SK-N-SH (cell line): ENCODE measurements around the gene DCST1. TPM values are rescaled to one million over a fixed set of nuclear protein-coding genes. Genes with fewer than 3 reads are reported as not detected.

Experiments used
- CTCF ChIA-PET: fragments of 300-600, 350-600 bp; formaldehyde crosslinking; extraction: SDS; loops from one replicate; lab custom pipeline; 2021; lab: Yijun Ruan, JAX
- POLR2A ChIA-PET: fragments of 350-600 bp; sonication (Branson Sonifier 250); formaldehyde crosslinking; extraction: SDS; loops from one replicate; lab custom pipeline; 2020; ENCODE audit warnings: antibody characterized with exemption, inconsistent platforms; lab: Yijun Ruan, JAX
- DNase-seq: peaks from one replicate; pipeline ENCODE4 v3.0.0; 2012
- H2AFZ ChIP-seq: fragments of 200-600 bp; sonication (generic); 2 replicates; pipeline ENCODE4 v1.8.1; 2016; ENCODE audit warnings: antibody characterized with exemption, mild to moderate bottlenecking, low read depth
- H3F3A ChIP-seq: fragments of 200-600 bp; sonication (generic); replicated peaks from 2 replicates; pipeline ENCODE3; 2016; ENCODE audit warnings: antibody characterized with exemption, mild to moderate bottlenecking; ENCODE audit not compliant: insufficient read depth
- H3K27ac ChIP-seq, 2 experiments: fragments of 200-500 bp in 1 of 2; fragments of 200-600 bp in 1 of 2; sonication (Bioruptor generic) in 1 of 2; sonication (generic), shearing (Covaris generic) in 1 of 2; 2 replicates each; pipeline versions ENCODE4 v1.5.1 to v1.6.1; 2014 to 2016; ENCODE audit warnings: low read depth in 2 of 2, inconsistent platforms in 1 of 2, low read length in 1 of 2, mild to moderate bottlenecking in 1 of 2, mixed read lengths in 1 of 2
- H3K27me3 ChIP-seq: fragments of 200-600 bp; sonication (generic), shearing (Covaris generic); 2 replicates; pipeline ENCODE4 v1.6.1; 2016; ENCODE audit warnings: mixed run types; ENCODE audit not compliant: insufficient read depth
- H3K36me3 ChIP-seq, 2 experiments: fragments of 200-500 bp in 1 of 2; fragments of 200-600 bp in 1 of 2; sonication (Bioruptor generic) in 1 of 2; sonication (generic) in 1 of 2; replicated peaks in 1 of 2; 2 replicates each; pipeline versions ENCODE3 to v1.5.1; 2014 to 2016; ENCODE audit warnings: low read length in 1 of 2, mild to moderate bottlenecking in 1 of 2; ENCODE audit not compliant: insufficient read depth in 2 of 2, control insufficient read depth in 1 of 2
- H3K4me1 ChIP-seq, 2 experiments: fragments of 200-500 bp in 1 of 2; fragments of 200-600 bp in 1 of 2; sonication (Bioruptor generic) in 1 of 2; sonication (generic), shearing (Covaris generic) in 1 of 2; 2 replicates each; pipeline versions ENCODE4 v1.5.1 to v1.6.1; 2014 to 2016; ENCODE audit warnings: low read depth in 1 of 2, low read length in 1 of 2, mixed run types in 1 of 2; ENCODE audit not compliant: insufficient read depth in 2 of 2, control insufficient read depth in 1 of 2
- H3K4me2 ChIP-seq: fragments of 200-600 bp; sonication (generic), shearing (Covaris generic); 2 replicates; pipeline ENCODE4 v1.6.1; 2017; ENCODE audit warnings: mixed run types
- H3K4me3 ChIP-seq, 2 experiments: fragments of 200-500 bp in 1 of 2; fragments of 200-600 bp in 1 of 2; sonication (Bioruptor generic) in 1 of 2; sonication (generic), shearing (Covaris generic) in 1 of 2; 2 replicates each; pipeline versions ENCODE4 v1.5.1 to v1.8.1; 2014 to 2016; ENCODE audit warnings: low read depth in 2 of 2, inconsistent platforms in 1 of 2, low read length in 1 of 2, mild to moderate bottlenecking in 1 of 2, mixed read lengths in 1 of 2, moderate library complexity in 1 of 2
- H3K79me2 ChIP-seq: fragments of 200-600 bp; sonication (generic); 2 replicates; pipeline ENCODE4 v1.8.1; 2017; ENCODE audit warnings: mild to moderate bottlenecking; ENCODE audit not compliant: insufficient read depth
- H3K9ac ChIP-seq: fragments of 200-600 bp; sonication (generic); 2 replicates; pipeline ENCODE4 v1.6.1; 2017; ENCODE audit warnings: mixed run types
- H3K9me2 ChIP-seq: fragments of 200-600 bp; sonication (generic); 2 replicates; pipeline ENCODE4 v1.6.1; 2017; ENCODE audit warnings: mixed run types
- H3K9me3 ChIP-seq: fragments of 200-600 bp; sonication (generic); 2 replicates; pipeline ENCODE4 v1.6.1; 2017; ENCODE audit warnings: mixed run types, mild to moderate bottlenecking, moderate library complexity
- H4K20me1 ChIP-seq: fragments of 200-600 bp; sonication (generic); 2 replicates; pipeline ENCODE4 v1.6.1; 2017; ENCODE audit warnings: mild to moderate bottlenecking, mixed run types; ENCODE audit not compliant: insufficient read depth
- EP300 ChIP-seq, 2 experiments: IDR thresholded peaks; 2 replicates each; pipeline versions ENCODE4 v1.4.0 to v1.6.1; 2012; ENCODE audit warnings: borderline replicate concordance in 1 of 2, low read depth in 1 of 2, low read length in 1 of 2
- EZH2phosphoT487 ChIP-seq: fragments of 200-600 bp; sonication (generic); IDR thresholded peaks from 2 replicates; pipeline ENCODE4 v1.6.1; 2017; ENCODE audit warnings: low read depth, mixed run types, mild to moderate bottlenecking, antibody characterized with exemption, moderate library complexity, borderline replicate concordance
- FOSL2 ChIP-seq: IDR thresholded peaks from 2 replicates; pipeline ENCODE4 v1.4.0; 2012; ENCODE audit warnings: low read depth, mild to moderate bottlenecking, moderate library complexity, borderline replicate concordance
- FOXJ3 ChIP-seq: sonication (generic); formaldehyde crosslinking; IDR thresholded peaks from 2 replicates; pipeline ENCODE4 v1.5.1; 2020; ENCODE audit warnings: mild to moderate bottlenecking, missing genetic modification reagents
- FOXM1 ChIP-seq: IDR thresholded peaks from 2 replicates; pipeline ENCODE4 v1.4.0; 2012; ENCODE audit warnings: low read depth, mild to moderate bottlenecking
- GABPA ChIP-seq: IDR thresholded peaks from 2 replicates; pipeline ENCODE4 v1.4.0; 2012; ENCODE audit warnings: low read depth, mild to moderate bottlenecking
- GATA2 ChIP-seq: sonication (generic); formaldehyde crosslinking; IDR thresholded peaks from 2 replicates; pipeline ENCODE4 v1.5.0; 2020; ENCODE audit warnings: mild to moderate bottlenecking, missing genetic modification reagents
- MEF2A ChIP-seq: IDR thresholded peaks from 2 replicates; pipeline ENCODE4 v1.4.0; 2012; ENCODE audit warnings: low read depth, borderline replicate concordance
- NRF1 ChIP-seq: IDR thresholded peaks from 2 replicates; pipeline ENCODE4 v1.6.1; 2012; ENCODE audit warnings: low read depth, mild to moderate bottlenecking, low read length
- RAD21 ChIP-seq: IDR thresholded peaks from 2 replicates; pipeline ENCODE4 v1.6.1; 2012; ENCODE audit warnings: mild to moderate bottlenecking, low read length
- RCOR1 ChIP-seq: fragments of 150-350 bp; IDR thresholded peaks from 2 replicates; pipeline ENCODE4 v1.6.1; 2017; ENCODE audit warnings: antibody characterized with exemption, low read length
- REST ChIP-seq: IDR thresholded peaks from 2 replicates; pipeline ENCODE4 v1.6.1; 2012; ENCODE audit warnings: mild to moderate bottlenecking, low read depth, low read length, moderate library complexity
- RFX5 ChIP-seq: IDR thresholded peaks from 2 replicates; pipeline ENCODE4 v1.6.1; 2012; ENCODE audit warnings: mild to moderate bottlenecking, improper control_type of control experiment, low read length
- RXRA ChIP-seq: IDR thresholded peaks from 2 replicates; pipeline ENCODE4 v1.4.0; 2012; ENCODE audit warnings: low read depth, mild to moderate bottlenecking, borderline replicate concordance
- SIN3A ChIP-seq: IDR thresholded peaks from 2 replicates; pipeline ENCODE4 v1.6.1; 2012; ENCODE audit warnings: low read depth, mild to moderate bottlenecking, low read length, moderate library complexity, borderline replicate concordance
- SMC3 ChIP-seq: IDR thresholded peaks from 2 replicates; pipeline ENCODE4 v1.6.1; 2012; ENCODE audit warnings: low read depth, low read length, improper control_type of control experiment
- TCF12 ChIP-seq: IDR thresholded peaks from 2 replicates; pipeline ENCODE4 v1.4.0; 2012
- TEAD4 ChIP-seq: IDR thresholded peaks from 2 replicates; pipeline ENCODE4 v1.4.0; 2012; ENCODE audit warnings: mild to moderate bottlenecking, borderline replicate concordance; ENCODE audit not compliant: insufficient read depth
- USF1 ChIP-seq: IDR thresholded peaks from 2 replicates; pipeline ENCODE4 v1.4.0; 2012; ENCODE audit warnings: low read depth, borderline replicate concordance
- YY1 ChIP-seq: IDR thresholded peaks from 2 replicates; pipeline ENCODE4 v1.4.0; 2012; ENCODE audit warnings: low read depth, mild to moderate bottlenecking
- WGBS: methylation state at CpG from one replicate; pipeline ENCODE4 v1.1.6; 2017; ENCODE audit warnings: low lambda C conversion rate; 5-methylcytosine and 5-hydroxymethylcytosine counted together
- polyA plus RNA-seq, 3 experiments: library from polyadenylated mRNA; depleted of rRNA; stranded (reverse); fragments of >200 nt; gene quantifications; 2 replicates each; pipeline ENCODE4 v1.2.3, GENCODE V29; 2012
- TF ChIP-seq, protein P1 (sequence below): IDR thresholded peaks from 2 replicates; pipeline ENCODE4 v1.4.0; 2012; ENCODE audit warnings: low read depth
- TF ChIP-seq, protein P2 (sequence below): IDR thresholded peaks from 2 replicates; pipeline ENCODE4 v1.4.0; 2012; ENCODE audit warnings: low read depth, borderline replicate concordance
- TF ChIP-seq, protein P3 (sequence below): fragments of 150-350 bp; IDR thresholded peaks from 2 replicates; pipeline ENCODE4 v1.6.1; 2017; ENCODE audit warnings: antibody characterized with exemption, low read length, low read depth, borderline replicate concordance

The DCST1 gene
- polyA plus RNA-seq, 1 of the 3 experiments (the other 2 are of a cell fraction), result not detected

GRCh38 chr1:155080312-155081228 is 46.9 kb downstream of the DCST1 start:
- peaks cover 10% of the 10 kb centered on the region for H3F3A ChIP-seq
- H3K9ac ChIP-seq, result no peak overlapping the region
- ChIA-PET CTCF (interaction anchor here (0.8 to 29.9 kb wide), 10 partner anchors 11 to 113 kb away, joined by 3 to 573 read pairs (median 8); partner anchors contain the start of genes ADAM15, DCST1, DCST2 and EFNA4), POLR2A (interaction anchor here (0.8 to 1.9 kb wide), 5 partner anchors 10 to 101 kb away, joined by 3 to 5 read pairs (median 3); partner anchors contain the start of gene ADAM15)
- peak overlapping the region in 1 of 2 experiments; percentile 71; a peak in 2 of 4 replicates for H3K27ac ChIP-seq
- H3K79me2 ChIP-seq, result no peaks in the 10 kb centered on the region
- DNase-seq, result peak; percentile 97
- WGBS, result 2% methylated on average over 10 of the region's 71 CpGs
- peaks cover 21 to 25% of the 10 kb centered on the region in 2 experiments; a peak in 3 of 4 replicates for H3K4me1 ChIP-seq
- H4K20me1 ChIP-seq, result no peaks in the 10 kb centered on the region
- H2AFZ ChIP-seq, result no peak overlapping the region
- H3K4me3 ChIP-seq, result peak overlapping the region; percentile 55 to 62; a peak in 3 of 4 replicates
- H3K4me2 ChIP-seq, result peak overlapping the region; percentile 87
- no peaks in the 10 kb centered on the region for H3K9me3 ChIP-seq
- H3K9me2 ChIP-seq, result no peaks in the 10 kb centered on the region
- peaks cover 23% of the 10 kb centered on the region for H3K27me3 ChIP-seq
- H3K36me3 ChIP-seq, result no peaks in the 10 kb centered on the region
- TF ChIP-seq SMC3 (no peak), FOSL2 (no peak), NRF1 (no peak), EZH2phosphoT487 (0 out of 2 replicates have a peak, but pooled peaks have one; percentile 55), TCF12 (no peak), RAD21 (no peak), MEF2A (no peak), YY1 (no peak), TEAD4 (no peak), GATA2 (CRISPR knock-in tag) (no peak), EP300 (IDR thresholded peaks at IDR 0.05; ENCODE audit: borderline replicate concordance in 1 of 2, low read depth in 1 of 2, low read length in 1 of 2) (no peak), FOXJ3 (CRISPR knock-in tag) (no peak), REST (no peak), RXRA (no peak), FOXM1 (no peak), RCOR1 (peak; percentile 83), USF1 (peak; percentile 92), RFX5 (no peak), GABPA (no peak), SIN3A (no peak)
- TF ChIP-seq, protein P1, sequence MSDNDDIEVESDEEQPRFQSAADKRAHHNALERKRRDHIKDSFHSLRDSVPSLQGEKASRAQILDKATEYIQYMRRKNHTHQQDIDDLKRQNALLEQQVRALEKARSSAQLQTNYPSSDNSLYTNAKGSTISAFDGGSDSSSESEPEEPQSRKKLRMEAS, result no peak
- TF ChIP-seq, protein P2, sequence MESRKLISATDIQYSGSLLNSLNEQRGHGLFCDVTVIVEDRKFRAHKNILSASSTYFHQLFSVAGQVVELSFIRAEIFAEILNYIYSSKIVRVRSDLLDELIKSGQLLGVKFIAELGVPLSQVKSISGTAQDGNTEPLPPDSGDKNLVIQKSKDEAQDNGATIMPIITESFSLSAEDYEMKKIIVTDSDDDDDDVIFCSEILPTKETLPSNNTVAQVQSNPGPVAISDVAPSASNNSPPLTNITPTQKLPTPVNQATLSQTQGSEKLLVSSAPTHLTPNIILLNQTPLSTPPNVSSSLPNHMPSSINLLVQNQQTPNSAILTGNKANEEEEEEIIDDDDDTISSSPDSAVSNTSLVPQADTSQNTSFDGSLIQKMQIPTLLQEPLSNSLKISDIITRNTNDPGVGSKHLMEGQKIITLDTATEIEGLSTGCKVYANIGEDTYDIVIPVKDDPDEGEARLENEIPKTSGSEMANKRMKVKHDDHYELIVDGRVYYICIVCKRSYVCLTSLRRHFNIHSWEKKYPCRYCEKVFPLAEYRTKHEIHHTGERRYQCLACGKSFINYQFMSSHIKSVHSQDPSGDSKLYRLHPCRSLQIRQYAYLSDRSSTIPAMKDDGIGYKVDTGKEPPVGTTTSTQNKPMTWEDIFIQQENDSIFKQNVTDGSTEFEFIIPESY, result no peak
- TF ChIP-seq, protein P3, sequence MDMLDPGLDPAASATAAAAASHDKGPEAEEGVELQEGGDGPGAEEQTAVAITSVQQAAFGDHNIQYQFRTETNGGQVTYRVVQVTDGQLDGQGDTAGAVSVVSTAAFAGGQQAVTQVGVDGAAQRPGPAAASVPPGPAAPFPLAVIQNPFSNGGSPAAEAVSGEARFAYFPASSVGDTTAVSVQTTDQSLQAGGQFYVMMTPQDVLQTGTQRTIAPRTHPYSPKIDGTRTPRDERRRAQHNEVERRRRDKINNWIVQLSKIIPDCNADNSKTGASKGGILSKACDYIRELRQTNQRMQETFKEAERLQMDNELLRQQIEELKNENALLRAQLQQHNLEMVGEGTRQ, result peak; percentile 97
